ENCODE data around the gene DNAI7.

GRCh38 chr12:25190793-25191192, 4.2 kb downstream of the DNAI7 start:
- TF ChIP-seq ZNF274 (IDR thresholded peaks at IDR 0.05; ENCODE audit: low read depth, low read length) = no peak
- TF ChIP-seq SUZ12 (IDR thresholded peaks at IDR 0.05; ENCODE audit: extremely low read depth, insufficient read depth, insufficient read length) = no peak
